Tibial nerve (tissue), 4 donors: Measurements from ENCODE around the gene FLT4. TPM values are rescaled to one million over a fixed set of nuclear protein-coding genes. Genes with fewer than 3 reads are reported as not detected.

Experiments used
- DNase-seq, 2 donors: peaks; one replicate each; pipeline ENCODE4 v3.0.0-alpha.2; 2019; ENCODE audit warnings: low spot score in 2 of 2
- H3K27ac ChIP-seq, 4 donors: fragments of 200-600 bp; sonication (generic) in 3 of 4; one replicate each; pipeline ENCODE4 v1.5.1; 2017 to 2019; ENCODE audit warnings: mild to moderate bottlenecking in 1 of 4
- H3K27me3 ChIP-seq, 2 donors: fragments of 200-600 bp; sonication (generic) in 1 of 2; one replicate each; pipeline versions ENCODE4 v1.5.1 to v1.6.0; 2017 to 2019
- H3K36me3 ChIP-seq, 3 donors: fragments of 200-600 bp; sonication (generic); one replicate each; pipeline ENCODE4 v1.5.1; 2018 to 2019
- H3K4me1 ChIP-seq, 4 donors: fragments of 200-600 bp; sonication (generic) in 3 of 4; one replicate each; pipeline ENCODE4 v1.5.1; 2017 to 2019
- H3K4me3 ChIP-seq, 4 donors: fragments of 200-600 bp; sonication (generic) in 3 of 4; one replicate each; pipeline ENCODE4 v1.5.1; 2017 to 2019; ENCODE audit warnings: mild to moderate bottlenecking in 1 of 4, moderate library complexity in 1 of 4
- H3K9me3 ChIP-seq, 4 donors: fragments of 200-600 bp; sonication (generic) in 3 of 4; one replicate each; pipeline ENCODE4 v1.5.1; 2017 to 2019
- EP300 ChIP-seq, 2 donors: sonication (generic); formaldehyde crosslinking; IDR thresholded peaks; one replicate each; pipeline ENCODE4 v1.6.1; 2017; ENCODE audit warnings: antibody characterized with exemption in 2 of 2, mild to moderate bottlenecking in 1 of 2
- POLR2A ChIP-seq, 2 donors: fragments of 450-650 bp; IDR thresholded peaks; one replicate each; pipeline ENCODE4 v1.6.1; 2017; ENCODE audit warnings: antibody characterized with exemption in 2 of 2, mild to moderate bottlenecking in 2 of 2, moderate library complexity in 2 of 2
- WGBS, 2 donors: methylation state at CpG; one replicate each; pipeline ENCODE4 v1.1.5; 2018; 5-methylcytosine and 5-hydroxymethylcytosine counted together
- total RNA-seq, 4 donors: library from RNA; depleted of rRNA; stranded (reverse); fragments of >200 nt; gene quantifications; one replicate each; pipeline ENCODE4 v1.1.0, GENCODE V29; 2016
- TF ChIP-seq, protein P1 (sequence below), 5 experiments: fragments of 200-600 bp in 3 of 5; fragments of 450-650 bp in 2 of 5; sonication (generic) in 3 of 5; IDR thresholded peaks; one replicate each; pipeline ENCODE4 v1.5.1; 2016 to 2019; ENCODE audit warnings: antibody characterized with exemption in 5 of 5, mild to moderate bottlenecking in 3 of 5, moderate library complexity in 2 of 5

FLT4 gene
- total RNA-seq, 4 donors from 2014 or later, result 4.6 to 34.2 (median 14.9) TPM

GRCh38 chr5:180646963-180647305, 2.5 kb downstream of the FLT4 start:
- H3K4me1 ChIP-seq, result peaks cover 0 to 20% (median 0%) of the 10 kb centered on the region in 4 donors
- H3K27me3 ChIP-seq, result peaks cover 0 to 64% of the 10 kb centered on the region in 2 donors
- no peak overlapping the region for H3K4me3 ChIP-seq
- H3K36me3 ChIP-seq, result no peaks in the 10 kb centered on the region
- TF ChIP-seq EP300 (IDR thresholded peaks at IDR 0.05) (no peak), POLR2A (IDR thresholded peaks at IDR 0.05) (no peak)
- TF ChIP-seq, protein P1, sequence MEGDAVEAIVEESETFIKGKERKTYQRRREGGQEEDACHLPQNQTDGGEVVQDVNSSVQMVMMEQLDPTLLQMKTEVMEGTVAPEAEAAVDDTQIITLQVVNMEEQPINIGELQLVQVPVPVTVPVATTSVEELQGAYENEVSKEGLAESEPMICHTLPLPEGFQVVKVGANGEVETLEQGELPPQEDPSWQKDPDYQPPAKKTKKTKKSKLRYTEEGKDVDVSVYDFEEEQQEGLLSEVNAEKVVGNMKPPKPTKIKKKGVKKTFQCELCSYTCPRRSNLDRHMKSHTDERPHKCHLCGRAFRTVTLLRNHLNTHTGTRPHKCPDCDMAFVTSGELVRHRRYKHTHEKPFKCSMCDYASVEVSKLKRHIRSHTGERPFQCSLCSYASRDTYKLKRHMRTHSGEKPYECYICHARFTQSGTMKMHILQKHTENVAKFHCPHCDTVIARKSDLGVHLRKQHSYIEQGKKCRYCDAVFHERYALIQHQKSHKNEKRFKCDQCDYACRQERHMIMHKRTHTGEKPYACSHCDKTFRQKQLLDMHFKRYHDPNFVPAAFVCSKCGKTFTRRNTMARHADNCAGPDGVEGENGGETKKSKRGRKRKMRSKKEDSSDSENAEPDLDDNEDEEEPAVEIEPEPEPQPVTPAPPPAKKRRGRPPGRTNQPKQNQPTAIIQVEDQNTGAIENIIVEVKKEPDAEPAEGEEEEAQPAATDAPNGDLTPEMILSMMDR (IDR thresholded peaks at IDR 0.05), result no peak
- no peak for DNase-seq
- no peaks in the 10 kb centered on the region for H3K9me3 ChIP-seq
- WGBS, 2 donors, result 75 to 80% methylated on average over 1 of the region's 1 CpG
- no peak overlapping the region for H3K27ac ChIP-seq

GRCh38 chr5:180646289-180646962, 3.0 kb downstream of the FLT4 start:
- Histone ChIP-seq H3K9me3 (no peaks in the 10 kb centered on the region), H3K4me3 (no peak overlapping the region), H3K27ac (no peak overlapping the region), H3K36me3 (no peaks in the 10 kb centered on the region), H3K4me1 (peaks cover 0 to 20% (median 0%) of the 10 kb centered on the region in 4 donors), H3K27me3 (peaks cover 0 to 60% of the 10 kb centered on the region in 2 donors)
- WGBS, 2 donors, result 72 to 81% methylated on average over 7 of the region's 10 CpGs
- no peak for DNase-seq
- TF ChIP-seq, protein P1 (IDR thresholded peaks at IDR 0.05), result no peak
- TF ChIP-seq POLR2A (IDR thresholded peaks at IDR 0.05) (no peak), EP300 (IDR thresholded peaks at IDR 0.05) (no peak)

- DNase-seq, result no peak
- H3K9me3 ChIP-seq, result no peaks in the 10 kb centered on the region
- H3K36me3 ChIP-seq, result no peaks in the 10 kb centered on the region
- peaks cover 0 to 20% (median 0%) of the 10 kb centered on the region in 4 donors for H3K4me1 ChIP-seq
- WGBS, 2 donors, result 52 to 53% methylated on average over 22 to 28 of the region's 34 CpGs
- no peak overlapping the region for H3K27ac ChIP-seq
- peaks cover 0 to 54% of the 10 kb centered on the region in 2 donors for H3K27me3 ChIP-seq
- TF ChIP-seq POLR2A (IDR thresholded peaks at IDR 0.05), result no peak
- TF ChIP-seq, protein P1 (IDR thresholded peaks at IDR 0.05), result no peak
- TF ChIP-seq EP300 (IDR thresholded peaks at IDR 0.05), result no peak
- no peak overlapping the region for H3K4me3 ChIP-seq
These were observed 3.9 kb downstream of the FLT4 start for GRCh38 chr5:180645274-180646204.

DNA sequence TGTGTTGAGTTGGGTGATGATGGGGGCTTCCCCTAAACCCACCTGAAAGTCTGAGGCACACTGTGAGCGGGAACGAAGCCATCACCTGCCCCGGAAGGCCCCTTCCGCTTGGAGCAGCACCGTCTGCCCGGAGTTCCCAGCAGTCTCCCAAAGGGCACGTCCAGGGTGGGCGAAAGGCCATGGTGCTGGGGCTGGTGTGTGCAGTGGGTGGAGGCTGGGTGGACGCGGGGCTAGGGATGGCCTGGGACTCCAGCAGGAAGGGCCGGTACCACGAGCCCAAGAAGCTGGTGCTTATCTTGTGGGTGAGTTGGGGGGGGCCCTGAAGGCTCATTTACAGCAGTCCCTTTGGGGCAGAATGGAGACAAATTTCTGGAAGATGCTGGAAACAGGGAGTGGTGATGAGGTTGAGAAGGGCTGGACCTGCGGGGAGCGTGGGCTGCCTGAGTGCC, 4.6 kb downstream of the FLT4 start:
- 55 to 70% methylated on average over 14 of the region's 14 CpGs for WGBS, 2 donors
- H3K9me3 ChIP-seq, result no peaks in the 10 kb centered on the region
- TF ChIP-seq EP300 (IDR thresholded peaks at IDR 0.05), result no peak
- no peak overlapping the region for H3K27ac ChIP-seq
- H3K4me3 ChIP-seq, result no peak overlapping the region
- DNase-seq, result no peak
- H3K36me3 ChIP-seq, result no peaks in the 10 kb centered on the region
- peaks cover 0 to 14% (median 0%) of the 10 kb centered on the region in 4 donors for H3K4me1 ChIP-seq
- peaks cover 0 to 47% of the 10 kb centered on the region in 2 donors for H3K27me3 ChIP-seq

GRCh38 chr5:180644129-180644824, 5.1 kb downstream of the FLT4 start:
- no peak for TF ChIP-seq EP300 (IDR thresholded peaks at IDR 0.05)
- Histone ChIP-seq H3K36me3 (no peaks in the 10 kb centered on the region), H3K4me3 (no peak overlapping the region), H3K27me3 (peaks cover 0 to 44% of the 10 kb centered on the region in 2 donors), H3K4me1 (peaks cover 0 to 9% (median 0%) of the 10 kb centered on the region in 4 donors), H3K27ac (no peak overlapping the region), H3K9me3 (no peaks in the 10 kb centered on the region)
- no peak for DNase-seq
- WGBS, 2 donors, result 72 to 73% methylated on average over 20 of the region's 20 CpGs
